Measurements from ENCODE around the gene C2orf49.

GRCh38 chr2:105334211-105334610 lies 3.1 kb upstream of the C2orf49 start:
- TF ChIP-seq, protein P1, sequence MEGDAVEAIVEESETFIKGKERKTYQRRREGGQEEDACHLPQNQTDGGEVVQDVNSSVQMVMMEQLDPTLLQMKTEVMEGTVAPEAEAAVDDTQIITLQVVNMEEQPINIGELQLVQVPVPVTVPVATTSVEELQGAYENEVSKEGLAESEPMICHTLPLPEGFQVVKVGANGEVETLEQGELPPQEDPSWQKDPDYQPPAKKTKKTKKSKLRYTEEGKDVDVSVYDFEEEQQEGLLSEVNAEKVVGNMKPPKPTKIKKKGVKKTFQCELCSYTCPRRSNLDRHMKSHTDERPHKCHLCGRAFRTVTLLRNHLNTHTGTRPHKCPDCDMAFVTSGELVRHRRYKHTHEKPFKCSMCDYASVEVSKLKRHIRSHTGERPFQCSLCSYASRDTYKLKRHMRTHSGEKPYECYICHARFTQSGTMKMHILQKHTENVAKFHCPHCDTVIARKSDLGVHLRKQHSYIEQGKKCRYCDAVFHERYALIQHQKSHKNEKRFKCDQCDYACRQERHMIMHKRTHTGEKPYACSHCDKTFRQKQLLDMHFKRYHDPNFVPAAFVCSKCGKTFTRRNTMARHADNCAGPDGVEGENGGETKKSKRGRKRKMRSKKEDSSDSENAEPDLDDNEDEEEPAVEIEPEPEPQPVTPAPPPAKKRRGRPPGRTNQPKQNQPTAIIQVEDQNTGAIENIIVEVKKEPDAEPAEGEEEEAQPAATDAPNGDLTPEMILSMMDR (IDR thresholded peaks at IDR 0.05), result no peak
- TF ChIP-seq POLR2AphosphoS5 (IDR thresholded peaks at IDR 0.05) (no peak), EP300 (IDR thresholded peaks at IDR 0.05) (no peak), POLR2A (IDR thresholded peaks at IDR 0.05) (no peak)
